Fibroblast of lung (primary cell): ENCODE data around the gene KIF9. TPM values are rescaled to one million over a fixed set of nuclear protein-coding genes. Genes with fewer than 3 reads are reported as not detected.

Experiments used
- DNase-seq, 2 donors: peaks; one replicate each; pipeline versions ENCODE4 v3.0.0 to v3.0.0-alpha.2; 2010; ENCODE audit warnings: low read depth in 2 of 2
- H2AFZ ChIP-seq: 2 replicates; pipeline ENCODE4 v1.5.1; 2012; ENCODE audit warnings: low read length, control low read depth, inconsistent platforms
- H3K27ac ChIP-seq: 2 replicates; pipeline ENCODE4 v1.5.1; 2011; ENCODE audit warnings: low read length, control low read depth; ENCODE audit not compliant: insufficient read depth
- H3K27me3 ChIP-seq: 2 replicates; pipeline ENCODE4 v1.5.1; 2011; ENCODE audit warnings: mild to moderate bottlenecking, low read length; ENCODE audit not compliant: control insufficient read depth, insufficient read depth
- H3K36me3 ChIP-seq: 2 replicates; pipeline ENCODE4 v1.5.1; 2011; ENCODE audit warnings: low read length; ENCODE audit not compliant: control insufficient read depth, insufficient read depth
- H3K4me1 ChIP-seq: 2 replicates; pipeline ENCODE4 v1.5.1; 2011; ENCODE audit warnings: low read length; ENCODE audit not compliant: control insufficient read depth, insufficient read depth; ENCODE audit errors: extremely low read depth
- H3K4me2 ChIP-seq: 2 replicates; pipeline ENCODE4 v1.5.1; 2011; ENCODE audit warnings: low read length, control low read depth; ENCODE audit not compliant: insufficient read depth; ENCODE audit errors: extremely low read depth
- H3K4me3 ChIP-seq, 4 experiments: fragments of 200-600 bp in 1 of 4; sonication (generic) in 1 of 4; replicated peaks in 1 of 4; 2 replicates each; pipeline ENCODE4 v1.5.1; 2011 to 2016; ENCODE audit warnings: low read length in 4 of 4, low read depth in 3 of 4, mild to moderate bottlenecking in 3 of 4, control low read depth in 2 of 4, inconsistent platforms in 1 of 4, mixed read lengths in 1 of 4; ENCODE audit not compliant: insufficient read depth in 1 of 4; ENCODE audit errors: control extremely low read depth in 1 of 4
- H3K79me2 ChIP-seq: 2 replicates; pipeline ENCODE4 v1.5.1; 2012; ENCODE audit warnings: mild to moderate bottlenecking, low read length, inconsistent platforms; ENCODE audit not compliant: control insufficient read depth, insufficient read depth
- H3K9ac ChIP-seq: 2 replicates; pipeline ENCODE4 v1.5.1; 2011; ENCODE audit warnings: mild to moderate bottlenecking, low read length, control low read depth; ENCODE audit not compliant: insufficient read depth
- H3K9me3 ChIP-seq: 2 replicates; pipeline ENCODE4 v1.5.1; 2012; ENCODE audit warnings: low read depth, low read length; ENCODE audit not compliant: control insufficient read depth, insufficient read depth
- H4K20me1 ChIP-seq: 2 replicates; pipeline ENCODE4 v1.5.1; 2011; ENCODE audit warnings: low read length; ENCODE audit not compliant: control insufficient read depth, insufficient read depth; ENCODE audit errors: extremely low read depth
- CTCF ChIP-seq, 2 donors: IDR thresholded peaks in 1 of 2; conservative IDR thresholded peaks in 1 of 2; 1 replicate in 1 of 2; 2 replicates in 1 of 2; pipeline ENCODE4 v1.5.1; 2011 to 2012; ENCODE audit warnings: low read length in 2 of 2, control low read depth in 1 of 2, inconsistent platforms in 1 of 2, low read depth in 1 of 2, mild to moderate bottlenecking in 1 of 2
- EZH2 ChIP-seq: IDR thresholded peaks from 2 replicates; pipeline ENCODE4 v1.5.1; 2012; ENCODE audit warnings: low read length, control low read depth, mild to moderate bottlenecking; ENCODE audit errors: missing control alignments
- polyA plus RNA-seq, 2 donors: library from polyadenylated mRNA; depleted of rRNA in 1 of 2; stranded (reverse) in 1 of 2; unstranded in 1 of 2; fragments of >200 nt; gene quantifications; 2 replicates each; pipeline ENCODE4 v1.2.1, GENCODE V29; 2011 to 2012; ENCODE audit warnings: missing spikeins in 1 of 2
- total RNA-seq: library from RNA; depleted of rRNA; stranded (reverse); fragments of >200 nt; gene quantifications from 2 replicates; pipeline ENCODE4 v1.2.1, GENCODE V29; 2014

The KIF9 gene
- total and polyA plus RNA-seq, 2 donors (not counting 1 experiment from before 2014, with no cell fraction given), result 2.8 to 4.3 TPM

GRCh38 chr3:47288966-47289910, 6.6 kb upstream of the KIF9 start:
- Histone ChIP-seq H4K20me1 (no peaks in the 10 kb centered on the region), H3K4me3 (no peak overlapping the region), H3K79me2 (peaks cover 34% of the 10 kb centered on the region), H2AFZ (no peak overlapping the region), H3K4me2 (no peak overlapping the region), H3K27ac (no peak overlapping the region), H3K9ac (no peak overlapping the region), H3K4me1 (no peaks in the 10 kb centered on the region), H3K36me3 (peaks cover 4% of the 10 kb centered on the region), H3K9me3 (no peaks in the 10 kb centered on the region), H3K27me3 (no peaks in the 10 kb centered on the region)
- TF ChIP-seq EZH2 (no peak), CTCF (conservative IDR thresholded peaks at IDR 0.05 in 1 of 2, IDR thresholded peaks at IDR 0.05 in 1 of 2; ENCODE audit: low read depth in 1 of 2, low read length in 2 of 2) (no peak)
- DNase-seq, result no peak

- Histone ChIP-seq H2AFZ (no peak overlapping the region), H3K79me2 (peaks cover 36% of the 10 kb centered on the region), H3K36me3 (peaks cover 2% of the 10 kb centered on the region), H3K4me3 (peak overlapping the region; percentile 58 to 89 (median 84)), H3K27me3 (no peaks in the 10 kb centered on the region), H4K20me1 (no peaks in the 10 kb centered on the region), H3K4me2 (peak overlapping the region; percentile 81), H3K9ac (peak overlapping the region; percentile 99), H3K4me1 (no peaks in the 10 kb centered on the region), H3K9me3 (no peaks in the 10 kb centered on the region), H3K27ac (peak overlapping the region; percentile 99)
- peak; percentile 3 to 15 for DNase-seq
- TF ChIP-seq EZH2 (no peak), CTCF (conservative IDR thresholded peaks at IDR 0.05 in 1 of 2, IDR thresholded peaks at IDR 0.05 in 1 of 2; ENCODE audit: low read depth in 1 of 2, low read length in 2 of 2) (no peak)
Measured at GRCh38 chr3:47283591-47284364, 1.2 kb upstream of the KIF9 start.

- Histone ChIP-seq H3K4me2 (peak overlapping the region; percentile 81), H3K4me3 (peak overlapping the region; percentile 58 to 89 (median 84)), H4K20me1 (no peaks in the 10 kb centered on the region), H3K27ac (peak overlapping the region; percentile 99), H2AFZ (peak overlapping the region; percentile 88), H3K79me2 (peaks cover 36% of the 10 kb centered on the region), H3K27me3 (no peaks in the 10 kb centered on the region), H3K4me1 (no peaks in the 10 kb centered on the region), H3K36me3 (peaks cover 2% of the 10 kb centered on the region), H3K9ac (peak overlapping the region; percentile 99), H3K9me3 (no peaks in the 10 kb centered on the region)
- DNase-seq, result peak in 1 of 2 donors; percentile 11
- TF ChIP-seq CTCF (conservative IDR thresholded peaks at IDR 0.05 in 1 of 2, IDR thresholded peaks at IDR 0.05 in 1 of 2; ENCODE audit: low read depth in 1 of 2, low read length in 2 of 2), result no peak
- TF ChIP-seq EZH2, result no peak
Measured at GRCh38 chr3:47283193-47283537, 566 bp upstream of the KIF9 start.
